ENCODE measurements around the gene VAMP1. TPM values are rescaled to one million over a fixed set of nuclear protein-coding genes. Genes with fewer than 3 reads are reported as not detected.

VAMP1 gene
- total and polyA plus RNA-seq, 2 of the 8 experiments (the other 6 are each of a cell fraction or from before 2014, with no cell fraction given): 10.8 to 23.1 TPM

- no peak overlapping the region for H2AK5ac ChIP-seq (ENCODE audit: low read depth, low read length)
- WGBS, 2 experiments (ENCODE audit: extremely low coverage in 1 of 2, insufficient coverage in 1 of 2, insufficient read length in 1 of 2, insufficient replicate concordance in 2 of 2, low coverage in 1 of 2, low lambda C conversion rate in 2 of 2, missing lambda C conversion rate in 1 of 2): 80% methylated on average over 1 of the region's 1 CpG; no CpG with 5 or more reads in 1 of the 2 experiments
- H3K9me3 ChIP-seq (ENCODE audit: insufficient read depth in 2 of 2, low read depth in 1 of 2, low read length in 1 of 2): no peaks in the 10 kb centered on the region
- H3K4me2 ChIP-seq (ENCODE audit: insufficient read depth in 1 of 2, low read depth in 2 of 2, low read length in 2 of 2): no peak overlapping the region
- H3K14ac ChIP-seq (ENCODE audit: insufficient read length): no peak overlapping the region
- H3K23ac ChIP-seq (ENCODE audit: insufficient read length): no peak overlapping the region
- H3K79me2 ChIP-seq (ENCODE audit: control insufficient read depth in 1 of 2, insufficient read depth in 2 of 2, low read length in 2 of 2): no peaks in the 10 kb centered on the region
- no peak overlapping the region for H4K91ac ChIP-seq (replicated peaks; ENCODE audit: insufficient read length, low read length)
- H3K23me2 ChIP-seq (ENCODE audit: low read depth, low read length): no peaks in the 10 kb centered on the region
- no peak for DNase-seq (ENCODE audit: low read depth in 1 of 2, low spot score in 2 of 2)
- no peaks in the 10 kb centered on the region for H3K79me1 ChIP-seq (ENCODE audit: low read depth, low read length)
- no peak overlapping the region for H3K18ac ChIP-seq (ENCODE audit: extremely low read depth, low read length)
- no peak overlapping the region for H2BK5ac ChIP-seq (ENCODE audit: low read depth, low read length)
- ChIA-PET POLR2A (ENCODE audit: partially characterized antibody) (interaction anchor here (0.6 to 3.1 kb wide), 4 partner anchors 12 to 66 kb away, joined by 3 to 13 read pairs (median 9); partner anchors contain the start of genes TAPBPL and VAMP1), CTCF (ENCODE audit: partially characterized antibody) (interaction anchor here (1.1 to 2.9 kb wide), 4 partner anchors 12 to 25 kb away, joined by 3 to 22 read pairs (median 8); no protein-coding TSS in a partner anchor)
- no peaks in the 10 kb centered on the region for H4K20me1 ChIP-seq (replicated peaks in 1 of 2; ENCODE audit: control insufficient read depth in 1 of 2, insufficient read depth in 2 of 2, low read length in 2 of 2)
- H2BK20ac ChIP-seq (ENCODE audit: low read length): no peak overlapping the region
- H2BK12ac ChIP-seq (ENCODE audit: low read depth, low read length): no peak overlapping the region
- H3K27me3 ChIP-seq (replicated peaks in 1 of 4; ENCODE audit: control insufficient read depth in 3 of 4, extremely low read depth in 1 of 4, insufficient read depth in 3 of 4, low read length in 3 of 4): no peaks in the 10 kb centered on the region
- H3K4me1 ChIP-seq (replicated peaks in 1 of 4; ENCODE audit: control insufficient read depth in 3 of 4, insufficient read depth in 4 of 4, low read length in 3 of 4): no peaks in the 10 kb centered on the region
- H4K8ac ChIP-seq (ENCODE audit: extremely low read depth, insufficient read depth, low read length): no peak overlapping the region
- no peak overlapping the region for H2BK120ac ChIP-seq (replicated peaks; ENCODE audit: low read depth, low read length)
- H3K56ac ChIP-seq (replicated peaks; ENCODE audit: insufficient read length, low read depth, low read length): no peak overlapping the region
- no peak for FAIRE-seq
- no peak overlapping the region for H2BK15ac ChIP-seq (ENCODE audit: low read length)
- no peak for TF ChIP-seq RBBP5 (IDR thresholded peaks at IDR 0.05; ENCODE audit: borderline replicate concordance, low read depth, low read length)
- H3K4ac ChIP-seq (replicated peaks; ENCODE audit: insufficient read length, low read depth, low read length): no peak overlapping the region
- H3K4me3 ChIP-seq (ENCODE audit: extremely low read depth in 1 of 4, insufficient read depth in 2 of 4, low read depth in 3 of 4, low read length in 4 of 4): no peak overlapping the region
- no peaks in the 10 kb centered on the region for H3K36me3 ChIP-seq (ENCODE audit: control insufficient read depth in 2 of 4, insufficient read depth in 4 of 4, low read length in 3 of 4)
- no peak overlapping the region for H4K5ac ChIP-seq (ENCODE audit: insufficient read length, low read depth, low read length)
- H3K9ac ChIP-seq (replicated peaks in 1 of 4; ENCODE audit: extremely low read depth in 1 of 4, low read depth in 3 of 4, low read length in 3 of 4): no peak overlapping the region
- no peak overlapping the region for H2AFZ ChIP-seq (ENCODE audit: low read length)
- H3K27ac ChIP-seq (ENCODE audit: low read depth, low read length): no peak overlapping the region
Observed at GRCh38 chr12:6440391-6440790, 30.1 kb downstream of the VAMP1 start.

Measured in H1 (cell line).